Transverse colon (tissue), 4 donors: ENCODE data around the gene MBP. TPM values are rescaled to one million over a fixed set of nuclear protein-coding genes. Genes with fewer than 3 reads are reported as not detected.

Experiments
- DNase-seq: peaks from one replicate; pipeline ENCODE4 v3.0.0-alpha.2; 2019
- H3K27ac ChIP-seq, 4 donors: fragments of 200-600 bp; sonication (generic); 2 replicates each; pipeline ENCODE4 v1.5.1; 2016 to 2018; ENCODE audit warnings: inconsistent platforms in 4 of 4
- H3K27me3 ChIP-seq: fragments of 200-600 bp; sonication (generic); 2 replicates; pipeline ENCODE4 v1.5.1; 2017; ENCODE audit warnings: inconsistent platforms
- H3K36me3 ChIP-seq, 4 donors: fragments of 200-600 bp; sonication (generic); 2 replicates each; pipeline ENCODE4 v1.5.1; 2017 to 2019; ENCODE audit warnings: inconsistent platforms in 4 of 4
- H3K4me1 ChIP-seq, 4 donors: fragments of 200-600 bp; sonication (generic); 2 replicates each; pipeline ENCODE4 v1.5.1; 2017 to 2020; ENCODE audit warnings: inconsistent platforms in 4 of 4
- H3K4me3 ChIP-seq, 4 donors: fragments of 200-600 bp; sonication (generic); 1 replicate in 1 of 4; 2 replicates in 3 of 4; pipeline versions ENCODE4 v1.5.1 to v1.6.1; 2017 to 2019; ENCODE audit warnings: inconsistent platforms in 4 of 4
- H3K9me3 ChIP-seq, 2 donors: fragments of 200-600 bp; sonication (generic); 2 replicates each; pipeline ENCODE4 v1.5.1; 2017 to 2019; ENCODE audit warnings: inconsistent platforms in 2 of 2
- EP300 ChIP-seq: sonication (generic); formaldehyde crosslinking; IDR thresholded peaks from one replicate; pipeline ENCODE4 v1.6.1; 2017; ENCODE audit warnings: antibody characterized with exemption, low read depth
- POLR2A ChIP-seq: fragments of 450-650 bp; IDR thresholded peaks from one replicate; pipeline ENCODE4 v1.6.1; 2016; ENCODE audit warnings: antibody characterized with exemption, mild to moderate bottlenecking, moderate library complexity
- POLR2AphosphoS5 ChIP-seq, 3 donors: sonication (generic); formaldehyde crosslinking; IDR thresholded peaks; one replicate each; pipeline ENCODE4 v1.6.1; 2016; ENCODE audit warnings: antibody characterized with exemption in 3 of 3
- WGBS, 2 donors: methylation state at CpG; one replicate each; pipeline ENCODE4 v1.1.5; 2018; ENCODE audit warnings: low coverage in 1 of 2; 5-methylcytosine and 5-hydroxymethylcytosine counted together
- in situ Hi-C, 4 donors: fragments of 200-750 bp; cut with MboI; loops; one replicate each; pipeline versions ENCODE4 v1.15.0 to v1.15.1; 2017; ENCODE audit warnings: low sequenced_read_pairs in 3 of 4, low pct_ligation_motif_present in 1 of 4, low pct_unique_long_range_greater_than_20kb in 1 of 4
- intact Hi-C: fragments of 100-400 bp; cut with DNase I; formaldehyde crosslinking; loops from one replicate; pipeline ENCODE4 v1.15.1; 2023; ENCODE audit warnings: low total_unique reads
- total RNA-seq, 4 donors: library from RNA; depleted of rRNA; stranded (reverse); fragments of >200 nt; gene quantifications; one replicate each; pipeline ENCODE4 v1.1.0, GENCODE V29; 2016
- TF ChIP-seq, protein P1 (sequence below), 5 experiments: fragments of 200-600 bp in 3 of 5; fragments of 450-650 bp in 2 of 5; sonication (generic) in 3 of 5; IDR thresholded peaks; 1 replicate in 2 of 5; 2 replicates in 3 of 5; pipeline ENCODE4 v1.5.1; 2016 to 2017; ENCODE audit warnings: antibody characterized with exemption in 5 of 5, inconsistent platforms in 3 of 5, mild to moderate bottlenecking in 2 of 5, moderate library complexity in 1 of 5

The MBP gene
- total RNA-seq, 4 donors from 2014 or later, result 12.7 to 53.4 (median 41.0) TPM

DNA sequence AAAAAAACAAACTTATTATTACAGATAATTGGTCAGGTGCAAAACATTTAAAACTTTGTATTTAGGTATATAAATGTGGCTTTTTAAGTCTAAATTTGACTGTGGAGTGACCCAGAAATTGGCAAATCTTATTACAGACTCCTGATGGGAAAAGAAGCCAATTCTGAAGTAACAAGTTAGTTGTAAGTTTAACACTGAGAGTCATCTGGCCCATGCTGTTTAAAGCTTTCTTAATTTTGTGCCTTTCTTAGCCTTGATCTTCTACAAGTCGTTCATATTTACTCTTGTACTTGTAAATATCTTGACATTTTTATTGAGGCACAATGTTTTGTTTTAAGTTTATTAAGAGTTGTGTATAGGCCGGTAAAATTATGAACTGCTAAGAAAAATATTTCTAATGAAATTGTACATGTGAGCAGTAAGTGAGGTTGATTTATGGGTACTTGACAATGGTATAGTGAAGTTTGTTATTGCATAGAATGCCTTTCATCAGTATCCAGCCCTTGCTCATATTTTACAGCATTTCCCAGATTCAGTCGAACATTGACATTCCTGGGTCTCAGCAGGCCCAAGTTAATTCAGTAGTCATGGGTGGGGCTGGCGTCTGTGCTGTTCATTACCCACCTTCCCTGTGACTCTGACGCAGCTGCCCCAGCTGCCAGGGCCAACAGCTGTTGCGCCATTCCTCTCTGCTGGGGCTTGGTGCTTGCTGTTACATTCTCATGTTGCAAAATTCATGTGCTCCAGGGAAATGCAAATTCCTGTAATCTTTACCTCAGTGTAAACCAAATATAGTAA, 188.8 kb downstream of the MBP start:
- peaks cover 0 to 4% (median 0%) of the 10 kb centered on the region in 4 donors for H3K36me3 ChIP-seq
- no peaks in the 10 kb centered on the region for H3K4me1 ChIP-seq
- H3K4me3 ChIP-seq, result no peak overlapping the region
- intact Hi-C loops, result no loop called here
- DNase-seq, result no peak
- H3K9me3 ChIP-seq, result no peaks in the 10 kb centered on the region
- no peaks in the 10 kb centered on the region for H3K27me3 ChIP-seq
- TF ChIP-seq POLR2AphosphoS5 (IDR thresholded peaks at IDR 0.05), result peak; percentile 21 to 41 (median 40)
- TF ChIP-seq, protein P1, sequence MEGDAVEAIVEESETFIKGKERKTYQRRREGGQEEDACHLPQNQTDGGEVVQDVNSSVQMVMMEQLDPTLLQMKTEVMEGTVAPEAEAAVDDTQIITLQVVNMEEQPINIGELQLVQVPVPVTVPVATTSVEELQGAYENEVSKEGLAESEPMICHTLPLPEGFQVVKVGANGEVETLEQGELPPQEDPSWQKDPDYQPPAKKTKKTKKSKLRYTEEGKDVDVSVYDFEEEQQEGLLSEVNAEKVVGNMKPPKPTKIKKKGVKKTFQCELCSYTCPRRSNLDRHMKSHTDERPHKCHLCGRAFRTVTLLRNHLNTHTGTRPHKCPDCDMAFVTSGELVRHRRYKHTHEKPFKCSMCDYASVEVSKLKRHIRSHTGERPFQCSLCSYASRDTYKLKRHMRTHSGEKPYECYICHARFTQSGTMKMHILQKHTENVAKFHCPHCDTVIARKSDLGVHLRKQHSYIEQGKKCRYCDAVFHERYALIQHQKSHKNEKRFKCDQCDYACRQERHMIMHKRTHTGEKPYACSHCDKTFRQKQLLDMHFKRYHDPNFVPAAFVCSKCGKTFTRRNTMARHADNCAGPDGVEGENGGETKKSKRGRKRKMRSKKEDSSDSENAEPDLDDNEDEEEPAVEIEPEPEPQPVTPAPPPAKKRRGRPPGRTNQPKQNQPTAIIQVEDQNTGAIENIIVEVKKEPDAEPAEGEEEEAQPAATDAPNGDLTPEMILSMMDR (IDR thresholded peaks at IDR 0.05), result no peak
- peak; percentile 4 for TF ChIP-seq EP300
- WGBS, 2 donors, result 71 to 73% methylated on average over 2 to 6 of the region's 6 CpGs
- H3K27ac ChIP-seq, result no peak overlapping the region
- in situ Hi-C loops, result no loop called here

DNA sequence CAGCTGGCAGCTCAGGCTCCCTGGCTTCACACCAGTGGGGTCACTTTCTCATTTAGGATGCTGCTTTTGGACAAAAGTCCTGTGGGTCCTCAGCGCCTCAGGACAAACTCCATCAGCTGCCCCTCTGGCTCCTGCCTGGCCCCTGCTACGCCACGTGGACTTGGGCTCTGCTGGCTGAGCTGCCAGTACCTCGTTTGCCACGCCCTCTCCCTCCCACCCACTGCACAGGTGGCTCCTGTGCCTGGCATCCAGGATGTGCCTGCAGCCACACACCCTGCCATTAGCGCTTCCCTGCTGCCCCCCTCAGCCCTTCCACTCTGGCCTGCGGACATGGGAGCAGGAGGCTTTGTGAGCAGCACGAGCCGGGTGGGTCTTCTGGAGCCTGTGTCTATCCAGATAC, 191.3 kb downstream of the MBP start:
- Histone ChIP-seq H3K27me3 (no peaks in the 10 kb centered on the region), H3K27ac (no peak overlapping the region), H3K9me3 (no peaks in the 10 kb centered on the region), H3K4me1 (no peaks in the 10 kb centered on the region), H3K4me3 (no peak overlapping the region), H3K36me3 (peaks cover 0 to 11% (median 4%) of the 10 kb centered on the region in 4 donors)
- in situ Hi-C loops, result no loop called here
- 74 to 100% methylated on average over 3 to 9 of the region's 9 CpGs for WGBS, 2 donors
- intact Hi-C loops, result no loop called here
- TF ChIP-seq POLR2A, result no peak
- TF ChIP-seq, protein P1 (IDR thresholded peaks at IDR 0.05), result no peak
- no peak for DNase-seq

DNA sequence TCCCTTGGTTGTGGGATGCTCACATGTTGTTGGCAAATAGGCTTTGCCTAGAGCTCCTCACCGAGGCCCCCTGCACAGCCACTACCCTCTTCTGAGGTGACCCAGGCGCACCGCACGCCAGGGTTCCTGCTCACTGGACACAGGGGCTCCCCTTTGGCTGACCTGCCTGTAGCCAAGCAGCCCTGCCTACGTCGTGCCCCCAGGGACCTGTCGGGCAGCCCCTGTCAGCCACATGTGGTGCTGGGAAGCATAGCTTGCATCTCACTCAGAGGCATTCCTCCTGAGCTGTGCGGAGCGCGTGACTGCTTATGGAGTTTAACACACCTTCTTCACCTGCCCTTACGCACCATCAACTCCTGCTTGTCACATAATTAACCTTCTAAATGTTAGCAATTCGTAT, 194.0 kb downstream of the MBP start:
- no peak overlapping the region for H3K27ac ChIP-seq
- TF ChIP-seq POLR2AphosphoS5 (IDR thresholded peaks at IDR 0.05) (no peak), EP300 (no peak), POLR2A (no peak)
- TF ChIP-seq, protein P1 (IDR thresholded peaks at IDR 0.05), result no peak
- no peaks in the 10 kb centered on the region for H3K4me1 ChIP-seq
- H3K36me3 ChIP-seq, result peaks cover 0 to 15% (median 4%) of the 10 kb centered on the region in 4 donors
- in situ Hi-C loops, result no loop called here
- intact Hi-C loops, result no loop called here
- no peaks in the 10 kb centered on the region for H3K27me3 ChIP-seq
- no peaks in the 10 kb centered on the region for H3K9me3 ChIP-seq
- no peak for DNase-seq
- WGBS, 2 donors, result 90 to 93% methylated on average over 3 to 12 of the region's 12 CpGs
- no peak overlapping the region for H3K4me3 ChIP-seq

DNA sequence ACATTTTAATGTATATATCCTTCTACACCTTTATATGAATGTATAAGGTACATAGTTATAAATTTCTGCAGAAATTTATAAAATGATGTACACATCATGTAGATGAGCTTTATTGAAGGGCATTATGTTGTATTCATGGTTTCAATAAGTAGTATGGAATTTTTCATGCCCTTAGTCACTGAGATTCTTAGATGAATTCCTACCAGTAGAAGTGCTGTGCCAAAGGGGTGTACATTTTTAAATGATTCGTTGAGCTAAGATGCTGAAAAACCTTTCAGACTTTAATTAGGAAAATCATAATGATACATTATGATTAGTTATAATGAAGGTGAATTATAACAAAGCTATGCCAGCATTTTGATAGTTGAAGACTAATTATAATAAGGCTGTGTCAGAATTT, 195.0 kb downstream of the MBP start:
- TF ChIP-seq EP300 (no peak), POLR2A (no peak), POLR2AphosphoS5 (IDR thresholded peaks at IDR 0.05) (no peak)
- TF ChIP-seq, protein P1 (IDR thresholded peaks at IDR 0.05), result no peak
- no peaks in the 10 kb centered on the region for H3K4me1 ChIP-seq
- H3K9me3 ChIP-seq, result no peaks in the 10 kb centered on the region
- intact Hi-C loops (no loop called here), in situ Hi-C loops (no loop called here)
- no peak for DNase-seq
- H3K36me3 ChIP-seq, result peaks cover 0 to 15% (median 4%) of the 10 kb centered on the region in 4 donors
- H3K4me3 ChIP-seq, result no peak overlapping the region
- H3K27ac ChIP-seq, result no peak overlapping the region
- 67 to 79% methylated on average over 1 of the region's 1 CpG for WGBS, 2 donors
- H3K27me3 ChIP-seq, result no peaks in the 10 kb centered on the region
